Measurements from ENCODE around the gene HSPG2.

Gene HSPG2

GRCh38 chr1:21884456-21885235 lies 52.5 kb downstream of the HSPG2 start:
- in situ Hi-C loops (cut with MboI; ENCODE audit: low sequenced_read_pairs) = no loop called here

GRCh38 chr1:21882721-21883415 lies 54.2 kb downstream of the HSPG2 start:
- in situ Hi-C loops (cut with MboI; ENCODE audit: low sequenced_read_pairs) = no loop called here

GRCh38 chr1:21881250-21881649 lies 55.9 kb downstream of the HSPG2 start:
- in situ Hi-C loops (cut with MboI; ENCODE audit: low sequenced_read_pairs) = no loop called here

GRCh38 chr1:21880619-21880970 lies 56.5 kb downstream of the HSPG2 start:
- in situ Hi-C loops (cut with MboI; ENCODE audit: low sequenced_read_pairs) = no loop called here

- in situ Hi-C loops (cut with MboI; ENCODE audit: low sequenced_read_pairs) = no loop called here
Observed at GRCh38 chr1:21879928-21880618, 57.0 kb downstream of the HSPG2 start.

- in situ Hi-C loops (cut with MboI; ENCODE audit: low sequenced_read_pairs) = no loop called here
Observed at GRCh38 chr1:21878840-21879478, 58.2 kb downstream of the HSPG2 start.

GRCh38 chr1:21878009-21878773 lies 58.9 kb downstream of the HSPG2 start:
- in situ Hi-C loops (cut with MboI; ENCODE audit: low sequenced_read_pairs) = no loop called here

GRCh38 chr1:21876267-21876666 lies 60.8 kb downstream of the HSPG2 start:
- in situ Hi-C loops (cut with MboI; ENCODE audit: low sequenced_read_pairs) = no loop called here

- in situ Hi-C loops (cut with MboI; ENCODE audit: low sequenced_read_pairs) = no loop called here
Observed at GRCh38 chr1:21875621-21876063, 61.5 kb downstream of the HSPG2 start.

- in situ Hi-C loops (cut with MboI; ENCODE audit: low sequenced_read_pairs) = no loop called here
Observed at GRCh38 chr1:21874778-21875547, 62.1 kb downstream of the HSPG2 start.

GRCh38 chr1:21874328-21874727 lies 62.8 kb downstream of the HSPG2 start:
- in situ Hi-C loops (cut with MboI; ENCODE audit: low sequenced_read_pairs) = no loop called here

- in situ Hi-C loops (cut with MboI; ENCODE audit: low sequenced_read_pairs) = no loop called here
Observed at GRCh38 chr1:21873761-21874160, 63.3 kb downstream of the HSPG2 start.

- in situ Hi-C loops (cut with MboI; ENCODE audit: low sequenced_read_pairs) = no loop called here
Observed at GRCh38 chr1:21873174-21873573, 63.9 kb downstream of the HSPG2 start.

- in situ Hi-C loops (cut with MboI; ENCODE audit: low sequenced_read_pairs) = no loop called here
Observed at GRCh38 chr1:21872445-21873079, 64.5 kb downstream of the HSPG2 start.

- in situ Hi-C loops (cut with MboI; ENCODE audit: low sequenced_read_pairs) = no loop called here
Observed at GRCh38 chr1:21871943-21872342, 65.2 kb downstream of the HSPG2 start.

- in situ Hi-C loops (cut with MboI; ENCODE audit: low sequenced_read_pairs) = no loop called here
Observed at GRCh38 chr1:21870611-21871010, 66.5 kb downstream of the HSPG2 start.

- in situ Hi-C loops (cut with MboI; ENCODE audit: low sequenced_read_pairs) = no loop called here
Observed at GRCh38 chr1:21869620-21870121, 67.4 kb downstream of the HSPG2 start.

GRCh38 chr1:21868941-21869454 lies 68.1 kb downstream of the HSPG2 start:
- in situ Hi-C loops (cut with MboI; ENCODE audit: low sequenced_read_pairs) = no loop called here

GRCh38 chr1:21868482-21868881 lies 68.6 kb downstream of the HSPG2 start:
- in situ Hi-C loops (cut with MboI; ENCODE audit: low sequenced_read_pairs) = no loop called here
